Chondrocyte (in vitro differentiated cells): ENCODE results near the gene QRICH2. TPM values are rescaled to one million over a fixed set of nuclear protein-coding genes. Genes with fewer than 3 reads are reported as not detected.
A peak's percentile ranks its signal among the peaks of the same experiment; 100 is the strongest.

Experiments
- DNase-seq: peaks from one replicate; pipeline ENCODE4 v3.0.0; 2021; ENCODE audit warnings: mixed read lengths, low spot score
- H3K27ac Mint-ChIP-seq: one replicate; pipeline ENCODE4 v1.8.0; 2021; ENCODE audit warnings: mild to moderate bottlenecking, moderate library complexity, mixed read lengths; ENCODE audit not compliant: unreplicated experiment
- H3K27me3 Mint-ChIP-seq: 2 replicates; pipeline ENCODE4 v1.8.0; 2021; ENCODE audit warnings: low read depth, mixed read lengths
- H3K36me3 Mint-ChIP-seq: 2 replicates; pipeline ENCODE4 v1.8.0; 2021; ENCODE audit warnings: low read depth, mixed read lengths
- H3K4me1 Mint-ChIP-seq: 2 replicates; pipeline ENCODE4 v1.8.0; 2021; ENCODE audit warnings: low read depth, mild to moderate bottlenecking, mixed read lengths
- H3K4me3 Mint-ChIP-seq: one replicate; pipeline ENCODE4 v1.8.0; 2021; ENCODE audit warnings: mild to moderate bottlenecking, moderate library complexity, mixed read lengths; ENCODE audit not compliant: unreplicated experiment
- H3K9me3 Mint-ChIP-seq: 2 replicates; pipeline ENCODE4 v1.8.0; 2021; ENCODE audit warnings: low read depth, mixed read lengths
- CTCF ChIP-seq: fragments of 200-600 bp; sonication (generic); IDR thresholded peaks from 2 replicates; pipeline ENCODE4 v1.5.0; 2021; ENCODE audit warnings: antibody characterized with exemption, mild to moderate bottlenecking, moderate library complexity
- total RNA-seq: library from RNA; stranded (reverse); gene quantifications from 3 replicates; pipeline ENCODE4 v1.2.1, GENCODE V29; 2021

QRICH2 gene
- total RNA-seq, 1 donor from 2014 or later: 5.2 TPM

- no peaks in the 10 kb centered on the region for H3K36me3 Mint-ChIP-seq
- H3K4me3 Mint-ChIP-seq: no peak overlapping the region
- H3K9me3 Mint-ChIP-seq: no peaks in the 10 kb centered on the region
- H3K27me3 Mint-ChIP-seq: peaks cover 20% of the 10 kb centered on the region
- no peak for DNase-seq
- no peak for TF ChIP-seq CTCF
- no peak overlapping the region for H3K27ac Mint-ChIP-seq
- peaks cover 13% of the 10 kb centered on the region for H3K4me1 Mint-ChIP-seq
These were observed 64.0 kb downstream of the QRICH2 start for GRCh38 chr17:76243826-76244679.

- H3K27me3 Mint-ChIP-seq: peaks cover 20% of the 10 kb centered on the region
- H3K4me1 Mint-ChIP-seq: peaks cover 13% of the 10 kb centered on the region
- H3K27ac Mint-ChIP-seq: no peak overlapping the region
- peak overlapping the region; percentile 78 for H3K4me3 Mint-ChIP-seq
- no peaks in the 10 kb centered on the region for H3K36me3 Mint-ChIP-seq
- TF ChIP-seq CTCF: no peak
- no peaks in the 10 kb centered on the region for H3K9me3 Mint-ChIP-seq
- DNase-seq: no peak
These were observed 66.3 kb downstream of the QRICH2 start for GRCh38 chr17:76241691-76242255.

- no peak for TF ChIP-seq CTCF
- DNase-seq: no peak
- no peaks in the 10 kb centered on the region for H3K9me3 Mint-ChIP-seq
- no peak overlapping the region for H3K27ac Mint-ChIP-seq
- H3K36me3 Mint-ChIP-seq: no peaks in the 10 kb centered on the region
- H3K4me3 Mint-ChIP-seq: peak overlapping the region; percentile 78
- H3K4me1 Mint-ChIP-seq: peaks cover 9% of the 10 kb centered on the region
- peaks cover 16% of the 10 kb centered on the region for H3K27me3 Mint-ChIP-seq
These were observed 66.9 kb downstream of the QRICH2 start for GRCh38 chr17:76241204-76241538.

GRCh38 chr17:76240461-76241203, 67.4 kb downstream of the QRICH2 start, which contains the start of gene RNF157:
Gene RNF157, minus strand, starts transcription at chr17:76240493. Its CDS starts 253 bp downstream, at chr17:76240240.
- H3K36me3 Mint-ChIP-seq: no peaks in the 10 kb centered on the region
- TF ChIP-seq CTCF: no peak
- H3K9me3 Mint-ChIP-seq: no peaks in the 10 kb centered on the region
- H3K4me1 Mint-ChIP-seq: peaks cover 7% of the 10 kb centered on the region
- no peak for DNase-seq
- H3K4me3 Mint-ChIP-seq: peak within 1 kb of the TSS; percentile 78
- H3K27ac Mint-ChIP-seq: peak within 1 kb of the TSS; percentile 39
- peaks cover 14% of the 10 kb centered on the region for H3K27me3 Mint-ChIP-seq
